Measurements from ENCODE around the gene HHAT. TPM values are rescaled to one million over a fixed set of nuclear protein-coding genes. Genes with fewer than 3 reads are reported as not detected.

The HHAT gene
- polyA plus RNA-seq, 3 donors, result 1.1 to 1.6 (median 1.5) TPM

DNA sequence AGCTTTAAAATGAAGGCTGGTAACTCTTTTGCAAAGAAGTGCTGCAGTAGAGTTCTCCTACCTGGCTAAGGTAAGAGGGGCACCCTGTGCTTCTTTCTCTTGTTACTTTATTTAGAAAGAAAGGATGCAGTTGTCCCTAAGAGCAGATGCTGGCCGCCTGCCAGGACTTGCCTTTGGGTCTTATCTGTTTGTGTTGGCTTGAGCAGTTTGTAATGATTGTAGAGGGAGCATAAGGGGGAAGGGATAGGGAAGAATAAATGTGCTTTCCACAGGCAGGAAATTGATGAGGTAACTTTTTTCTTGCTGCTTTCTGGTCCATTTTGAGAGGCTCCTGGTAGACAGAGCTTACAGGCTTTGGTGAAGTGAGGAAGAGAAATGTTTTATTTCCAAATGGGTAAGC, 229.6 kb downstream of the HHAT start:
- Histone ChIP-seq H3K27me3 (ENCODE audit: control insufficient read depth in 2 of 2, insufficient read depth in 2 of 2, low read length in 2 of 2) (no peaks in the 10 kb centered on the region), H3K79me2 (ENCODE audit: insufficient read depth, low read length) (no peaks in the 10 kb centered on the region), H4K20me1 (ENCODE audit: insufficient read depth, low read length) (no peaks in the 10 kb centered on the region), H3K4me3 (replicated peaks in 1 of 3; ENCODE audit: low read depth in 2 of 3, low read length in 3 of 3) (no peak overlapping the region), H3K9ac (ENCODE audit: insufficient read depth, low read length, poor library complexity, severe bottlenecking) (no peak overlapping the region), H3K27ac (ENCODE audit: low read depth in 1 of 2, low read length in 2 of 2) (no peak overlapping the region), H3K9me3 (replicated peaks in 1 of 2; ENCODE audit: control insufficient read depth in 1 of 2, insufficient read depth in 1 of 2, low read length in 2 of 2) (no peaks in the 10 kb centered on the region), H3K4me1 (ENCODE audit: control insufficient read depth in 1 of 2, insufficient read depth in 2 of 2, low read length in 2 of 2) (no peaks in the 10 kb centered on the region), H2AFZ (ENCODE audit: insufficient read depth, low read depth, low read length, poor library complexity, severe bottlenecking) (no peak overlapping the region), H3K36me3 (replicated peaks in 1 of 2; ENCODE audit: control insufficient read depth in 1 of 2, insufficient read depth in 2 of 2, low read length in 2 of 2) (no peaks in the 10 kb centered on the region), H3K4me2 (replicated peaks; ENCODE audit: extremely low read depth, low read length, poor library complexity, severe bottlenecking) (no peak overlapping the region)
- H3K4me3 Mint-ChIP-seq, result no peak overlapping the region
- DNase-seq, result no peak
- TF ChIP-seq CTCF (IDR thresholded peaks at IDR 0.05), result no peak
- H3K27me3 Mint-ChIP-seq (ENCODE audit: low read depth in 3 of 3), result peaks cover 1 to 3% (median 2%) of the 10 kb centered on the region in 3 donors
- peaks cover 0 to 7% (median 5%) of the 10 kb centered on the region in 7 donors for H3K9me3 Mint-ChIP-seq
- 50% methylated on average over 1 of the region's 1 CpG for WGBS (ENCODE audit: insufficient coverage)
- H3K4me1 Mint-ChIP-seq, result no peaks in the 10 kb centered on the region
- no peaks in the 10 kb centered on the region for H3K36me3 Mint-ChIP-seq
- H3K27ac Mint-ChIP-seq, result no peak overlapping the region
- intact Hi-C loops (cut with micrococcal nuclease), result no loop called here

DNA sequence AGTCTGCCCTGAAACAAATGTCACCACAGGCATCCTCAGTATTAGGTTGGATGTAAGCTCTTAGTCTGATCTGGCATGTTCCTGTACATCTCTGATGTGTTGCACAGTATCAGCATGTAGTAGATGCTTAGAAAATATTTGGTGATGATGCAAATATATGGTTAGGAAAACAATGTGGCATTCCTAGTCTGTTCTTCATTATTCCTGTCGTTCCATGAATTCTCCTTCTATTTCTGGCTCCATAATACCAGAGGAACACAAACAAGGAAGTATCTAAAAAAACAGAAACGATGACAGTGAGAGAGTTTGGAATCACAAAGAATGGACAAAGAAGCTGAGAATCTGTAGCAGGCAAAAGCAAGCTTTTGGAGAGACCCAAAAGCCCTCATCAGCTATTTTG, 236.6 kb downstream of the HHAT start:
- Histone ChIP-seq H3K27me3 (ENCODE audit: control insufficient read depth in 2 of 2, insufficient read depth in 2 of 2, low read length in 2 of 2) (no peaks in the 10 kb centered on the region), H3K9me3 (replicated peaks in 1 of 2; ENCODE audit: control insufficient read depth in 1 of 2, insufficient read depth in 1 of 2, low read length in 2 of 2) (no peaks in the 10 kb centered on the region), H3K36me3 (replicated peaks in 1 of 2; ENCODE audit: control insufficient read depth in 1 of 2, insufficient read depth in 2 of 2, low read length in 2 of 2) (no peaks in the 10 kb centered on the region), H3K79me2 (ENCODE audit: insufficient read depth, low read length) (no peaks in the 10 kb centered on the region), H3K4me1 (ENCODE audit: control insufficient read depth in 1 of 2, insufficient read depth in 2 of 2, low read length in 2 of 2) (no peaks in the 10 kb centered on the region), H3K9ac (ENCODE audit: insufficient read depth, low read length, poor library complexity, severe bottlenecking) (no peak overlapping the region), H3K4me2 (replicated peaks; ENCODE audit: extremely low read depth, low read length, poor library complexity, severe bottlenecking) (no peak overlapping the region), H4K20me1 (ENCODE audit: insufficient read depth, low read length) (no peaks in the 10 kb centered on the region), H3K4me3 (replicated peaks in 1 of 3; ENCODE audit: low read depth in 2 of 3, low read length in 3 of 3) (no peak overlapping the region), H3K27ac (ENCODE audit: low read depth in 1 of 2, low read length in 2 of 2) (no peak overlapping the region), H2AFZ (ENCODE audit: insufficient read depth, low read depth, low read length, poor library complexity, severe bottlenecking) (no peak overlapping the region)
- H3K9me3 Mint-ChIP-seq, result peaks cover 0 to 6% (median 0%) of the 10 kb centered on the region in 7 donors
- no CpG with 5 or more reads among the region's 2 CpGs for WGBS (ENCODE audit: insufficient coverage)
- H3K27ac Mint-ChIP-seq, result no peak overlapping the region
- no peaks in the 10 kb centered on the region for H3K4me1 Mint-ChIP-seq
- no peak overlapping the region for H3K4me3 Mint-ChIP-seq
- no peaks in the 10 kb centered on the region for H3K36me3 Mint-ChIP-seq
- intact Hi-C loops (cut with micrococcal nuclease), result no loop called here
- H3K27me3 Mint-ChIP-seq (ENCODE audit: low read depth in 3 of 3), result peaks cover 0 to 2% (median 2%) of the 10 kb centered on the region in 3 donors
- no peak for DNase-seq
- no peak for TF ChIP-seq CTCF (IDR thresholded peaks at IDR 0.05)
